ENCODE results near the gene DBN1. TPM values are rescaled to one million over a fixed set of nuclear protein-coding genes. Genes with fewer than 3 reads are reported as not detected.

The DBN1 gene
- total RNA-seq, 4 donors from 2014 or later = 10.1 to 201 (median 17.4) TPM

- peak in 2 of 3 donors; percentile 25 to 67 for TF ChIP-seq POLR2AphosphoS5 (IDR thresholded peaks at IDR 0.05)
- TF ChIP-seq EP300 (IDR thresholded peaks at IDR 0.05; ENCODE audit: low read depth) = no peak
- TF ChIP-seq POLR2A (IDR thresholded peaks at IDR 0.05) = peak; percentile 39
- intact Hi-C loops (cut with DNase I; ENCODE audit: low total_unique reads) (loop anchor here (2.0 kb wide), 2 partner anchors 39 to 69 kb away; partner anchors contain the start of gene GRK6), in situ Hi-C loops (cut with MboI; ENCODE audit: low pct_ligation_motif_present in 1 of 4, low pct_unique_long_range_greater_than_20kb in 1 of 4, low sequenced_read_pairs in 3 of 4) (no loop called here)
- WGBS, 2 donors (ENCODE audit: low coverage in 1 of 2) = 55% methylated on average over 14 of the region's 14 CpGs; no CpG with 5 or more reads in 1 of the 2 donors
- DNase-seq = peak; percentile 70
- H3K36me3 ChIP-seq = no peaks in the 10 kb centered on the region
- peak overlapping the region in 3 of 4 donors; percentile 54 to 80 (median 65) for H3K4me3 ChIP-seq
- peak overlapping the region; percentile 91 to 96 (median 94) for H3K27ac ChIP-seq
- peaks cover 10% of the 10 kb centered on the region for H3K27me3 ChIP-seq
- no peaks in the 10 kb centered on the region for H3K9me3 ChIP-seq
- H3K4me1 ChIP-seq = peaks cover 26 to 71% (median 46%) of the 10 kb centered on the region in 4 donors
These were observed 22.0 kb upstream of the DBN1 start for GRCh38 chr5:177495243-177496060.

DNA sequence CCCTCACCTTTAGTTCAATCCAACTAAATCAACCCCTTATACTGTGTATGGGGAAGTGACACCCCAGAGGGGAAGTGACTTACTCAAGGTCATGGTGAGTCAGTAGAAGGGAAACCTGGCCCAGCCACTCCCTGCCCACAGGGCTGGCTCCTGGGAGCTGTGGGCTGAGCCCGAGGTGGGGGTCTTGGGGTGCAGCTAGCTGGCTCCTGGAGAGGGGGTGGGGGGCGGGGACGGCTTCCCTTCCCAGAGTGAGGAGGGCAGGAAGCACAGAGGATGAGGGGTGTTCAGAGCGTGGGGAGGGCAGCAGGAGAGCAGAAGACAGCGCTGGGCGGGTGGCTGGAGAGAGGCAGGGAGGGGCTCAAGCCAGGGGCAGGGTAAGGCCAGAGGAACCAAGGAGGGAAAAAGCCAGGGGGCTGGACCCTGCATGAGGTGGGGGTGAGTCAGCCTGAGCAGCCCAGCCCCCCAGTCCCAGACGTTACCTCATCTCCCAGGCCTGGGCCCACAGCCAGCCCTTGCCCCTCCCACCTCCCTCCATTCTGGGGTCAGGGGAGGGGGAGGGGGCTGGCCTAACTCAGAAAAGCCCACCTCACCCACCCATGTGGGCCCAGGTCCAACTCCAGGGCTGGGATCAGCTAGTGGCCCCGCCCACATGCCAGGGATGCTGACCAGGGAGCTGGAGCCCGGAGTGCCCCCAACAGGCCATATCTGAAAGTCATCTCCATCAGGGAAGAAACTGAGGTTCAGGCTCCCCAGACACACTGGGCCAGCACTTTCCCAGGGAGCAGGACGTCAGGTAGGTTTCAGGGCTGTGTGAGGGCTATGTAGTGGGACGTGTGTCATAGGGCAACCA is 21.1 kb upstream of the DBN1 start:
- intact Hi-C loops (cut with DNase I; ENCODE audit: low total_unique reads) (no loop called here), in situ Hi-C loops (cut with MboI; ENCODE audit: low pct_ligation_motif_present in 1 of 4, low pct_unique_long_range_greater_than_20kb in 1 of 4, low sequenced_read_pairs in 3 of 4) (no loop called here)
- Histone ChIP-seq H3K9me3 (no peaks in the 10 kb centered on the region), H3K27me3 (peaks cover 10% of the 10 kb centered on the region), H3K36me3 (no peaks in the 10 kb centered on the region), H3K4me1 (peaks cover 27 to 76% (median 50%) of the 10 kb centered on the region in 4 donors), H3K27ac (peak overlapping the region; percentile 91 to 96 (median 94)), H3K4me3 (peak overlapping the region in 2 of 4 donors; percentile 65 to 80)
- WGBS, 2 donors (ENCODE audit: low coverage in 1 of 2) = 56% methylated on average over 10 of the region's 11 CpGs; no CpG with 5 or more reads in 1 of the 2 donors
- TF ChIP-seq CTCF (IDR thresholded peaks at IDR 0.05) (peak in 2 of 5 experiments; percentile 19 to 22), POLR2A (IDR thresholded peaks at IDR 0.05) (no peak), POLR2AphosphoS5 (IDR thresholded peaks at IDR 0.05) (peak in 1 of 3 donors; percentile 27)
- peak; percentile 51 for DNase-seq

- Histone ChIP-seq H3K27me3 (peaks cover 10% of the 10 kb centered on the region), H3K27ac (peak overlapping the region; percentile 91 to 96 (median 94)), H3K4me3 (no peak overlapping the region), H3K9me3 (no peaks in the 10 kb centered on the region), H3K4me1 (peaks cover 29 to 78% (median 57%) of the 10 kb centered on the region in 4 donors), H3K36me3 (no peaks in the 10 kb centered on the region)
- DNase-seq = no peak
- TF ChIP-seq POLR2A (IDR thresholded peaks at IDR 0.05) (no peak), EP300 (IDR thresholded peaks at IDR 0.05; ENCODE audit: low read depth) (no peak), POLR2AphosphoS5 (IDR thresholded peaks at IDR 0.05) (no peak), CTCF (IDR thresholded peaks at IDR 0.05) (no peak)
- intact Hi-C loops (cut with DNase I; ENCODE audit: low total_unique reads) (no loop called here), in situ Hi-C loops (cut with MboI; ENCODE audit: low pct_ligation_motif_present in 1 of 4, low pct_unique_long_range_greater_than_20kb in 1 of 4, low sequenced_read_pairs in 3 of 4) (no loop called here)
- WGBS, 2 donors (ENCODE audit: low coverage in 1 of 2) = 74 to 80% methylated on average over 2 to 5 of the region's 5 CpGs
These were observed 20.4 kb upstream of the DBN1 start for GRCh38 chr5:177493795-177494345.

DNA sequence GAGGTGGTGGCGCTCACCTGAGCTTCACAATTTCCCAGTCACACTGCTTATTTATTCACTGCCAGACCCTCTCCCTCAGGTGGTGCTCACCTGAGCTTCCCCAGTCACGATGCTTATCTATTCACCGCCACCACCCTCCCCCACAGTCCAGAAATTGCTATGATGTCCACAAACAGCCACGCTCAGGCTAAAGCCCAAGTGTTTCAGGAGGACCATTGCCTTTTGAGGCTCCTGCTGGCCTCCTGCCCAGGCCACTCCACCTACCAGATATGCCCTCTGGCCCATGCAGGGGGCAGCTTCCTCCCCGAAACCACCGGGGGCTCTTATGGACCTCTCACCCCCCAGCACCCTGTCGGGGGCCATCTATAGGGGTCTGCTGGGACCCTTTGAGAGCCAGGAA is 19.4 kb upstream of the DBN1 start:
- no peaks in the 10 kb centered on the region for H3K36me3 ChIP-seq
- H3K27me3 ChIP-seq = no peaks in the 10 kb centered on the region
- H3K4me1 ChIP-seq = peaks cover 25 to 70% (median 51%) of the 10 kb centered on the region in 4 donors
- no peak for DNase-seq
- no peak for TF ChIP-seq CTCF (IDR thresholded peaks at IDR 0.05)
- TF ChIP-seq POLR2A (IDR thresholded peaks at IDR 0.05) = no peak
- TF ChIP-seq POLR2AphosphoS5 (IDR thresholded peaks at IDR 0.05) = no peak
- in situ Hi-C loops (cut with MboI; ENCODE audit: low pct_ligation_motif_present in 1 of 4, low pct_unique_long_range_greater_than_20kb in 1 of 4, low sequenced_read_pairs in 3 of 4) (no loop called here), intact Hi-C loops (cut with DNase I; ENCODE audit: low total_unique reads) (no loop called here)
- H3K4me3 ChIP-seq = no peak overlapping the region
- 75% methylated on average over 7 of the region's 7 CpGs; no CpG with 5 or more reads in 1 of the 2 donors for WGBS, 2 donors (ENCODE audit: low coverage in 1 of 2)
- H3K9me3 ChIP-seq = no peaks in the 10 kb centered on the region
- H3K27ac ChIP-seq = peak overlapping the region; percentile 91 to 96 (median 94)

All from transverse colon (tissue), 4 donors.